ENCODE measurements around the gene ARNT2.

The ARNT2 gene

GRCh38 chr15:80550219-80550907 is 146.2 kb downstream of the ARNT2 start:
- H3K36me3 ChIP-seq (ENCODE audit: control insufficient read depth, insufficient read depth, low read length) = no peaks in the 10 kb centered on the region
- no peak overlapping the region for H3K4me3 ChIP-seq (replicated peaks; ENCODE audit: low read depth, low read length)
- no peak for TF ChIP-seq CTCF (IDR thresholded peaks at IDR 0.05; ENCODE audit: insufficient read depth, low read length, poor library complexity, severe bottlenecking)
- DNase-seq (ENCODE audit: extremely low read depth, insufficient read length) = no peak
- no peaks in the 10 kb centered on the region; the same call in none of the 2 replicates for H3K27me3 ChIP-seq (replicated peaks; ENCODE audit: control insufficient read depth, insufficient read depth, low read length)

GRCh38 chr15:80550908-80551260 is 146.7 kb downstream of the ARNT2 start:
- Histone ChIP-seq H3K27me3 (replicated peaks; ENCODE audit: control insufficient read depth, insufficient read depth, low read length) (no peaks in the 10 kb centered on the region; the same call in none of the 2 replicates), H3K36me3 (ENCODE audit: control insufficient read depth, insufficient read depth, low read length) (no peaks in the 10 kb centered on the region), H3K4me3 (replicated peaks; ENCODE audit: low read depth, low read length) (no peak overlapping the region)
- DNase-seq (ENCODE audit: extremely low read depth, insufficient read length) = no peak
- no peak for TF ChIP-seq CTCF (IDR thresholded peaks at IDR 0.05; ENCODE audit: insufficient read depth, low read length, poor library complexity, severe bottlenecking)

- Histone ChIP-seq H3K36me3 (ENCODE audit: control insufficient read depth, insufficient read depth, low read length) (no peaks in the 10 kb centered on the region), H3K4me3 (replicated peaks; ENCODE audit: low read depth, low read length) (no peak overlapping the region), H3K27me3 (replicated peaks; ENCODE audit: control insufficient read depth, insufficient read depth, low read length) (no peaks in the 10 kb centered on the region; the same call in none of the 2 replicates)
- no peak for DNase-seq (ENCODE audit: extremely low read depth, insufficient read length)
- no peak for TF ChIP-seq CTCF (IDR thresholded peaks at IDR 0.05; ENCODE audit: insufficient read depth, low read length, poor library complexity, severe bottlenecking)
Observed at GRCh38 chr15:80551348-80551747, 147.2 kb downstream of the ARNT2 start.

- no peak for TF ChIP-seq CTCF (IDR thresholded peaks at IDR 0.05; ENCODE audit: insufficient read depth, low read length, poor library complexity, severe bottlenecking)
- DNase-seq (ENCODE audit: extremely low read depth, insufficient read length) = no peak
- H3K4me3 ChIP-seq (replicated peaks; ENCODE audit: low read depth, low read length) = no peak overlapping the region
- no peaks in the 10 kb centered on the region; the same call in none of the 2 replicates for H3K27me3 ChIP-seq (replicated peaks; ENCODE audit: control insufficient read depth, insufficient read depth, low read length)
- H3K36me3 ChIP-seq (ENCODE audit: control insufficient read depth, insufficient read depth, low read length) = no peaks in the 10 kb centered on the region
Observed at GRCh38 chr15:80554560-80554959, 150.4 kb downstream of the ARNT2 start.

- TF ChIP-seq CTCF (IDR thresholded peaks at IDR 0.05; ENCODE audit: insufficient read depth, low read length, poor library complexity, severe bottlenecking) = no peak
- no peak for DNase-seq (ENCODE audit: extremely low read depth, insufficient read length)
- Histone ChIP-seq H3K36me3 (ENCODE audit: control insufficient read depth, insufficient read depth, low read length) (no peaks in the 10 kb centered on the region), H3K4me3 (replicated peaks; ENCODE audit: low read depth, low read length) (no peak overlapping the region), H3K27me3 (replicated peaks; ENCODE audit: control insufficient read depth, insufficient read depth, low read length) (no peaks in the 10 kb centered on the region; the same call in none of the 2 replicates)
Observed at GRCh38 chr15:80556694-80557367, 152.6 kb downstream of the ARNT2 start.
